ENCODE measurements around the gene EMILIN2. TPM values are rescaled to one million over a fixed set of nuclear protein-coding genes. Genes with fewer than 3 reads are reported as not detected.

EMILIN2 gene
- total and polyA plus RNA-seq, 2 of the 8 experiments (the other 6 are each of a cell fraction or from before 2014, with no cell fraction given) = 6.0 to 7.5 TPM

- Histone ChIP-seq H3K27ac (ENCODE audit: low read depth, low read length) (no peak overlapping the region), H3K4me3 (ENCODE audit: extremely low read depth in 1 of 4, insufficient read depth in 2 of 4, low read depth in 3 of 4, low read length in 4 of 4) (no peak overlapping the region), H3K14ac (ENCODE audit: insufficient read length) (no peak overlapping the region), H3K4me2 (ENCODE audit: insufficient read depth in 1 of 2, low read depth in 2 of 2, low read length in 2 of 2) (no peak overlapping the region), H3K9me3 (ENCODE audit: insufficient read depth in 2 of 2, low read depth in 1 of 2, low read length in 1 of 2) (no peaks in the 10 kb centered on the region), H2AFZ (ENCODE audit: low read length) (no peak overlapping the region), H3K27me3 (replicated peaks in 1 of 4; ENCODE audit: control insufficient read depth in 3 of 4, extremely low read depth in 1 of 4, insufficient read depth in 3 of 4, low read length in 3 of 4) (no peaks in the 10 kb centered on the region; a peak in 1 of 7 replicates), H3K79me1 (ENCODE audit: low read depth, low read length) (no peaks in the 10 kb centered on the region), H3K4ac (replicated peaks; ENCODE audit: insufficient read length, low read depth, low read length) (no peak overlapping the region), H3K23ac (ENCODE audit: insufficient read length) (no peak overlapping the region), H3K56ac (replicated peaks; ENCODE audit: insufficient read length, low read depth, low read length) (no peak overlapping the region), H2AK5ac (ENCODE audit: low read depth, low read length) (no peak overlapping the region), H3K79me2 (ENCODE audit: control insufficient read depth in 1 of 2, insufficient read depth in 2 of 2, low read length in 2 of 2) (no peaks in the 10 kb centered on the region), H3K9ac (replicated peaks in 1 of 4; ENCODE audit: extremely low read depth in 1 of 4, low read depth in 3 of 4, low read length in 3 of 4) (no peak overlapping the region), H4K20me1 (replicated peaks in 1 of 2; ENCODE audit: control insufficient read depth in 1 of 2, insufficient read depth in 2 of 2, low read length in 2 of 2) (no peaks in the 10 kb centered on the region), H2BK12ac (ENCODE audit: low read depth, low read length) (no peak overlapping the region), H4K5ac (ENCODE audit: insufficient read length, low read depth, low read length) (no peak overlapping the region), H2BK15ac (ENCODE audit: low read length) (no peak overlapping the region), H3K36me3 (ENCODE audit: control insufficient read depth in 2 of 4, insufficient read depth in 4 of 4, low read length in 3 of 4) (peaks cover 0 to 17% (median 9%) of the 10 kb centered on the region in 4 experiments; a peak in 5 of 8 replicates), H3K4me1 (replicated peaks in 1 of 4; ENCODE audit: control insufficient read depth in 3 of 4, insufficient read depth in 4 of 4, low read length in 3 of 4) (no peaks in the 10 kb centered on the region), H3K18ac (ENCODE audit: extremely low read depth, low read length) (no peak overlapping the region), H4K91ac (replicated peaks; ENCODE audit: insufficient read length, low read length) (no peak overlapping the region), H2BK120ac (replicated peaks; ENCODE audit: low read depth, low read length) (no peak overlapping the region), H4K8ac (ENCODE audit: extremely low read depth, insufficient read depth, low read length) (no peak overlapping the region), H2BK20ac (ENCODE audit: low read length) (no peak overlapping the region), H2BK5ac (ENCODE audit: low read depth, low read length) (no peak overlapping the region), H3K23me2 (ENCODE audit: low read depth, low read length) (no peaks in the 10 kb centered on the region)
- 55% methylated on average over 2 of the region's 2 CpGs; no CpG with 5 or more reads in 1 of the 2 experiments for WGBS, 2 experiments (ENCODE audit: extremely low coverage in 1 of 2, insufficient coverage in 1 of 2, insufficient read length in 1 of 2, insufficient replicate concordance in 2 of 2, low coverage in 1 of 2, low lambda C conversion rate in 2 of 2, missing lambda C conversion rate in 1 of 2)
- FAIRE-seq (no peak), DNase-seq (ENCODE audit: low read depth in 1 of 2, low spot score in 2 of 2) (no peak)
- POLR2A ChIA-PET (ENCODE audit: partially characterized antibody) = no interaction called here
- CTCF ChIA-PET (ENCODE audit: partially characterized antibody) = interaction anchor here (0.8 kb wide), 1 partner anchor 176 kb away, joined by 3 read pairs; no protein-coding TSS in a partner anchor
- TF ChIP-seq TAF7 (optimal IDR thresholded peaks at IDR 0.05; ENCODE audit: borderline replicate concordance, low read depth, low read length) (no peak), JUND (IDR thresholded peaks at IDR 0.05; ENCODE audit: low read length) (no peak), RFX5 (IDR thresholded peaks at IDR 0.05; ENCODE audit: borderline replicate concordance, low read depth, low read length) (no peak), MAFK (IDR thresholded peaks at IDR 0.05; ENCODE audit: low read depth, low read length) (no peak), SRF (IDR thresholded peaks at IDR 0.05; ENCODE audit: low read depth, low read length) (no peak), YY1 (IDR thresholded peaks at IDR 0.05; ENCODE audit: low read depth, low read length) (no peak)
Measured at GRCh38 chr18:2952605-2953004, 105.8 kb downstream of the EMILIN2 start.
